Neural progenitor cell (in vitro differentiated cells): ENCODE results near the gene FRG2B.
"Not testable (repeated sequence)": the region's sequence is repeated elsewhere in the genome, so short reads cannot be mapped to it uniquely, and the experiment has no call there.

Source experiments
- EZH2 ChIP-seq: fragments of 200-600 bp; sonication (generic); IDR thresholded peaks from 2 replicates; pipeline ENCODE4 v1.6.1; 2017; ENCODE audit warnings: antibody characterized with exemption, mild to moderate bottlenecking, moderate library complexity
- EZH2phosphoT487 ChIP-seq: fragments of 200-600 bp; sonication (generic); IDR thresholded peaks from 2 replicates; pipeline ENCODE4 v1.6.1; 2017; ENCODE audit warnings: antibody characterized with exemption

- not testable (repeated sequence) for TF ChIP-seq EZH2, EZH2phosphoT487
These were observed 11.2 kb upstream of the FRG2B start for GRCh38 chr10:133637846-133638235.
